HG02973 (cell line): ENCODE measurements around the gene RAB22A.
A peak's percentile ranks its signal among the peaks of the same experiment; 100 is the strongest.

Experiments
- ATAC-seq: cut with Tn5 transposase; IDR thresholded peaks from one replicate; pipeline ENCODE4 v1.9.1; 2021; ENCODE audit warnings: moderate library complexity; ENCODE audit not compliant: unreplicated experiment

Gene RAB22A

GRCh38 chr20:58382096-58382495 is 72.6 kb downstream of the RAB22A start:
- ATAC-seq = no peak

- ATAC-seq = no peak
Measured at GRCh38 chr20:58384821-58385220, 75.3 kb downstream of the RAB22A start.

- no peak for ATAC-seq
Measured at GRCh38 chr20:58388028-58388601, 78.6 kb downstream of the RAB22A start.

GRCh38 chr20:58388882-58389323 is 79.4 kb downstream of the RAB22A start, which contains the start of gene VAPB:
VAPB (plus strand) TSS chr20:58389229; CDS start chr20:58389460, 231 bp downstream.
- peak; percentile 91 for ATAC-seq

GRCh38 chr20:58389324-58389967 is 79.9 kb downstream of the RAB22A start:
- peak; percentile 26 for ATAC-seq

GRCh38 chr20:58389968-58390658 is 80.6 kb downstream of the RAB22A start:
- no peak for ATAC-seq

GRCh38 chr20:58390659-58391035 is 81.1 kb downstream of the RAB22A start:
- no peak for ATAC-seq

GRCh38 chr20:58392286-58392685 is 82.8 kb downstream of the RAB22A start:
- no peak for ATAC-seq

GRCh38 chr20:58393299-58393698 is 83.8 kb downstream of the RAB22A start:
- no peak for ATAC-seq

- ATAC-seq = no peak
Measured at GRCh38 chr20:58394801-58395200, 85.3 kb downstream of the RAB22A start.

GRCh38 chr20:58395604-58396003 is 86.1 kb downstream of the RAB22A start:
- ATAC-seq = no peak

GRCh38 chr20:58397429-58397828 is 87.9 kb downstream of the RAB22A start:
- no peak for ATAC-seq

- no peak for ATAC-seq
Measured at GRCh38 chr20:58398254-58398653, 88.7 kb downstream of the RAB22A start.

- ATAC-seq = no peak
Measured at GRCh38 chr20:58399926-58400325, 90.4 kb downstream of the RAB22A start.

GRCh38 chr20:58401162-58401561 is 91.6 kb downstream of the RAB22A start:
- ATAC-seq = no peak

GRCh38 chr20:58402305-58402704 is 92.8 kb downstream of the RAB22A start:
- no peak for ATAC-seq

- ATAC-seq = peak; percentile 71
Measured at GRCh38 chr20:58402827-58403226, 93.3 kb downstream of the RAB22A start.

GRCh38 chr20:58403272-58403671 is 93.8 kb downstream of the RAB22A start:
- ATAC-seq = peak; percentile 26

GRCh38 chr20:58405504-58406291 is 96.2 kb downstream of the RAB22A start:
- no peak for ATAC-seq

- ATAC-seq = no peak
Measured at GRCh38 chr20:58406422-58407001, 97.0 kb downstream of the RAB22A start.
